NCI-H524 treated with DMSO at 0.1 percent for 48 hours (cell line): ENCODE measurements around the gene RGS6.

Source experiments
- DNase-seq: peaks from one replicate; lab custom pipeline; 2025; lab: John Stamatoyannopoulos, UW

RGS6 gene

GRCh38 chr14:72402377-72402772, 470.1 kb downstream of the RGS6 start:
- no peak for DNase-seq

DNA sequence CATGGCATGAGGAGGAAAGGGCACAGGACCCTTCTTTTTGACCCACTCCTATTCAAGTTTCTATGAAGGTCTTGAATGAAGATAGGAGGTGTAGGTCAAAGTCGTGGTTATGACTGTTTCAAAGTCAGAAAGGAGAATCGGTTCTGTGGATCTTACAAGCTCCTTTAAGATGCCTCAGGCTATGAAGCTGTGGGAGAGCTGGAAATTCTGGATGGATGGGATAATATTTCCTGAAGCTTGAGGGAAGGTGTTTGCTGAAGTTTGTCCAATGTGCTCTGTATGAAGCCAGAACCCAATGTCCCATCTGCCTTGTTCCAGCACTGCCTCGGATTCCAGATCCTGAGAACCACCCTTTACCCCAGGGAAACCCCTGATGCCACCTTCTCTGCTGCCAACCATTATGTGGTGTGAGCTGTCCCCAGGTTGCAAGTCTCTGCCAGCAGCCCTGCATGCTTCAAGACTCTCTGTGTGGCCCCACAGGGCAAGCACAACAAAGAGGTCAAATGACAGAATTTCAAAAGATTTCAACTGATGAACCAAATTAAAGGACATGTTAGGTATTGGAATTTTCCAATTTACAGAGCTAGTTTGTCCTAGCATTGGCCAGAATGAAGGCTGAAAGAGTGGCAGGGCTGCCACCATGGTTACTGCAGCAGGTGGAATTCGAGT, 472.0 kb downstream of the RGS6 start:
- DNase-seq = no peak

DNA sequence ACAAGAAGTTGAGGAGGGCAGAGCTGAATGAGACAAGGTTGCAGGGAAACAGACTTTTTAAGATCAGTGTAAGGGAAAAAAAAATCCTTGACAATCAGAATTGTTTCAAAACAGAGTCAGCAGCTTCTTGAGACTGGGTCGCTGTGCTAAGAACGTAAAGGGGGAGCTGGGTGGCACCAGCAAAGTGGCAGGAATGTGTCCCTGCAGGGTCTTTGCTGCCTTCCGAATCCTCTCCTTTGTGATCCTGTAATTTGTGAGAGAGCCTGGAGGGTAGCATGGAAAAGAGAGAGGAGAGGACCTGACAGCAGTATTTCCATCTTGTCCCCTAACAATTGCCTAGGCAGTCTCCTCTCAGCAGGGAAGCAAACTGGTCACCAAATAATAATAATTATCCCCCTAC, 472.8 kb downstream of the RGS6 start:
- DNase-seq = no peak

DNA sequence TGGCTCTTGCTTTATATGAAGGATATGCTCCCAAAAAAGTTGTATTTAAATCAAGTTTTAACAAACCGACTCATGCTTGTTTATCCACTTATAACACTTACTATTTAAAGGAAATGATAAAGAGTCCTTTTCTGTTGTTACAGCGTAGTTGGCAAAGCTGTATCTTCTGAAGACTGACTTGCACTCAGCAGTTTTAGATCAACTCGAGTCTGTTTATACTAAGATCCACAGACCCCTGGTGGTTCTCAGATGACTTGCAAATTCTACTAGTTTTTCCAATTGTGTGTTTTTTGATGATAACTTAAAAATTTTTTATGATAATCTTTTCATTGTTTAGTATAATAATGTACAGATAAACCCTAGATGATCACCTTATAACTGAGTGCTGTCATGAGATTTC, 475.8 kb downstream of the RGS6 start:
- no peak for DNase-seq

- no peak for DNase-seq
Observed at GRCh38 chr14:72409047-72409446, 476.8 kb downstream of the RGS6 start.

DNA sequence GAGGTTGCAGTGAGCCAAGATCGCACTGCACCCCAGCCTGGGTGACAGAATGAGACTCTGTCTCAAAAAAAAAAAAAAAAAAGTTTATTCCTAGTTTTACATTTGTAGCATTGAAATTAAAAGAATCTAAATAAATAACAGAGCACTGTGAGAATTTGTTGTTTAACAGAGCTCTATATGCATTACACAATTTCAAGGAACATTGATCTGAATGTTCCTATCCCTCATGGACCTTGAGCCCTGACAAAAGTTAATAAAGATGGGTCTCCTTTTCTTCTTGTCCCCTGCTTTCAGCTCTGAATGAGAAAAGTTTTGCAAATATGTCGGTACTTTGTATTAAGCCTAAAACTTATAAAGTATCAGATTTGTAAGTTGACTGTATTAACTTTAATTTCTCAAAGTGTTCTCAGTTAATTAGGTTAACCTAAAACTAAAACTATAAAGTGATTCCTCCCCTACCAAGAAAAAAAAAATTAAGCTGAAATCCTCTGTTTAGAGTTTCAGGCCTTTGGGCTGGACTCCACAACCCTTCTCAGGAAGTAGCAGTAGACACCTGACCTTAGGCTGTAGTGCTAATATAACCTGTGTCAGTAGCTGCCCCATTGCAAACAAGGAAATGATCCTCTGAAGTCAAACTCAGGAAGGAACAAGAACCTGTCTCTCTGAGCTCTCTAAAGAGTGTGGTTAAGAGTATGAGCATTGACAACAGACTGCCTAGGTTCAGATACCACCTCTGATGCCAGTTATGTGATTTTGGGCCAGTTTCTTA, 484.0 kb downstream of the RGS6 start:
- DNase-seq = no peak

GRCh38 chr14:72416892-72417291, 484.7 kb downstream of the RGS6 start:
- DNase-seq = peak; percentile 38

DNA sequence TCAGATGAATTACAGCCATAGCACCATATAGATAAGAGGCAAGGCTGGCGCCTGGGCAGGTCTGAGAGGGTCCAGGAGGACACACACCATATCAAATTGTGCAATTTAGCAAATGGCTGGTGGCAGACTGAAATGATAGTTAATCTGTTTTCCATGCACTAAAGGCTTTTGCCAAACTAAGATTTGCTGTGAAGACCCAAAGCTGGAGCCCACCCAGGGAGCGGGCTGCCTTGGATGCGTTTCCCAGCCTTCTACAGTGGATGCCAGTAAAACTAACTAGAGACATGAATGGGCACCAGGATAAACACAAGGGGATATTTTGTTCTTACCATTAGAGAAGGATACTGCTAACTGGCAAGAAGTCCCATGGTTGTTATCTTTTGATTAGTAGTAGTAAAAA, 486.6 kb downstream of the RGS6 start:
- DNase-seq = no peak

DNA sequence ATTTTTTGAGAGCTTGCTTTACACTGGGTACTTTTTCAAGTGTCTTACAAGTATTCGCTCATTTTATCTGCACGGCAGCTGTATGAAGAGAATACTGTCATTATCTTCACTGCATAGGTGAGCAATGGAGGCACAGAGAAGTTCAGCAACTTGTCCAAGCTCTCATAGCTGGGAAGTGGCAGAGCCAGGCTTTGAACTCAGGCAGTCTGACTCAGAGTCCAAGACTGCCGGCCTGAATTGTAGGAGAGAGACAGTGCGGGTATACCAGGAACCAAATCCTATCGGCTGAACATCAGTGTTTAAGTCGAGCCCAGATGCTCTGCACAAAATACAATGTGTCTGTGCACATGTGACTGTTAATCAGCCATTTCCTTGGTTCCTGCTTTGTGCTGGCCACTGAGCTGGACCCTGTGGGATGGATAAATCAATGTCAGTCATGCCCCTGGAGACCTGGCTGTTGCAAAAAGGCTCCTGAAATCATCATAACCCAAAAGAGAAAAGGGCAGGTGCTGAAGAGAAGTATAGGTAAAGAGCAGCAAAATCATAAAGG, 487.1 kb downstream of the RGS6 start:
- no peak for DNase-seq

- peak; percentile 44 for DNase-seq
Observed at GRCh38 chr14:72420749-72421474, 488.7 kb downstream of the RGS6 start.

GRCh38 chr14:72423957-72424356, 491.7 kb downstream of the RGS6 start:
- no peak for DNase-seq

DNA sequence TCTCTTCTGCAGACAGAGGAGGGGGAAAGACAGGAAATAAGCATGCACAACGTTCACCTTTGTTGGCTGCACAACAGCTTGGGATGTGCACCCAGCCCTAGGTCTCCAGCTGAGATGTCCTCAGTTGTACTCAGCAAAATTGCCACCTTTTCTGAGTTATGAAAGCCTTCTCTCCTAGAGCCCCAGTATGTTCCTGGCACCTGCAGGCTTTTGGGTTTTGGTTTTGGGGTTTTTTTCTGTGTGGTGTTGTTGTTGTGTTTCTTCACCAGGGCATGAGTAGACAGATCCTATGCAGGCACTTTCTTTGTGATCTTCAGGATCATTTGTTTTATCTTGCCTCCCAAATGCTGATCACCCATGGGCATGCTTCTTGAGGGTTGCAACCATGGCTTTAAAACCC, 498.2 kb downstream of the RGS6 start:
- DNase-seq = no peak

- DNase-seq = no peak
Observed at GRCh38 chr14:72432748-72433147, 500.5 kb downstream of the RGS6 start.

DNA sequence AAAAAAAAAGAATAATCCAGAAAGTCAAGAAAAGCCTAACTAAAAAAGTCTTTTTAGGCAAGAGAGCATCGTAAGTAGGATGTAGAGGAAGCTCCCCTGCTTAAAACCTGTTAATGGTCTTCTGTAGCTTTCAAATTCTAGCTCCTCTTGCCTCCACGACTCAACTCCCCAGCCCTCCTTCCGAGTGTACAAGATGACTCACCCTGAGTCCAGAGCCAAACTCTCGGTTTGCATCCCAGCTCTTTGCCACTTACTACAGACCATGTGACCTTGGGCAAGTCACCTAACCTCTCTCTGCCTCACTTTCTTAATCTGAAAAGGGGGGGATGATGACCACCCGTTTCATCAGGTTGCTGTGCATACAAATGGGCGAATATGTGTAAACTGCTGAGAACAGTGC, 501.3 kb downstream of the RGS6 start:
- no peak for DNase-seq

DNA sequence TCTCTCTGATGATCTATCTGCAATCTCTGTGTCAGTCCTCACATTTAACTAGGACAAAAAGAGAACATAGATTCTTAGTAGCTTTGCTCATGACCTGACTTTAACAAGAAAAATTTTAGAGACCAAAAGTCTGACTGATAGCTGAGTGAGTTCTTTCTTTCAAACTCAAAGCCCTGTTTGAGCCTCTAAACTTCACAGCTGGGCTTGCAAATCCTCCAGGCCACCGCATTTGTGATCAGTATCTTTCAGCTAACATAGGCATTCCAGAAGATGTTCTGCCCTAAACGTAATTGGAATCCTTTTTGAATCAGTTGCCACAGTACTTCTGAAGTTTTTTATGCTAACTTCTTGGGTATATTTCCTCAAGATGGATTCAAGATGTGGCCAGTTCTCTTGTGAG, 502.6 kb downstream of the RGS6 start:
- no peak for DNase-seq

DNA sequence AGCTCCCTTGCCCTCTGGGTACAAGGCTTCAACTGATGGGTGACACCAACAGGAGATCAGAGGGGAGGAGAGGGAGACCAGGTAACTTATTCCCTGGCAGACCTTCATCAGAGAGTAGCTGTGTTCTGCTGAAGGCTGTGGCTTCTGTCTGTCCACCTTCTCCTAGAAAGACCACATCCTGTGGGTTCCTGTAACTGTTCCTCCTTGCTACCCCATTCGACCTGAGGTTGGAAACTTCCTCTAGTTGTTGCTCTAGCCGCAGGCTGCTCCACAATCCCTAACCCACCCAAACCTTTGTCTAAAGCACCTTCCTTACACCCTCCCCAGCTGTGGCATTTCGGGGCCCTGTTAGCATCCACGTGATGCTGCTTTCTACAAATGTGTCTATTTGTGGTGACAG, 507.5 kb downstream of the RGS6 start:
- DNase-seq = no peak

GRCh38 chr14:72443256-72443655, 511.0 kb downstream of the RGS6 start:
- no peak for DNase-seq

DNA sequence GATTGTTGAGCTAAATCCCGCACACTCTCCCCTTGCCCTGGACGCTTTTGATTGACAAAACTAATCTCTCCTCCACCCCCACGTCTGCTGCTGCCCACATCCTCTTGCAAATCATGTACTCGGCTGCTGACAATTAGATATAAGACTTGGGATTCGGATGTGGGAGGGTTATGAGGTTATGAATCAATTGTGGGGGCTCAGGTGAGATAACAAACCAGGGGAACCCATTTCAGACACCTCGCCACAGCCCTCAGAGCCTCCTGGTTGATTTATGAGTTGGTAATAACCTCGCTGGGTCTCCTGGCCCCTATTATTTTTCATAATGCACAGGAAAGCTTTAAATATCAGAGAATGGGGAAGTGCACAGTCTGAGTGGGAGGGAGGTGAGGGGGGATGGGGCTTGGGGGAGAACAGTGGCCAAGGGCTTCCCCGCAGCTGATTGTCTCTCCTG, 511.8 kb downstream of the RGS6 start:
- DNase-seq = peak; percentile 54

DNA sequence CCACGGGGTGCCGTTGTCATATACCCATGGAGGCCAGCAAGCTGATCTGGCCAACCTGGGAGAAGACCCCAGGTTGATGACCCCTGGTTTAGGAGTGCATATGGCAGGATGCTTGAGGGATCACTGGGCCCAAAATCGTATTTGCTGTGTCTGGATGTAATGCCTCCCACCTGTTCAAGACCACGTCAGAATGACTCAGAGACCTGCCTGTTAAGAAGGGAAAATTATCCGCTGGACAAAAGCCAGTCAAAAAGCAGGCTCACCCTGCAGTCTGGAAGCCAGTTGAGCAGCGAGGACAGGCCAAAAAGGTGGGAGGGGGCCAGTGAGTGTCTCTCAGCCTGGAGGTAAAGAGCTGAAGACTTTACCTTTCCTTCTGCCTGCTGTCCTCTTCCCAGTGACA, 512.5 kb downstream of the RGS6 start:
- DNase-seq = no peak

DNA sequence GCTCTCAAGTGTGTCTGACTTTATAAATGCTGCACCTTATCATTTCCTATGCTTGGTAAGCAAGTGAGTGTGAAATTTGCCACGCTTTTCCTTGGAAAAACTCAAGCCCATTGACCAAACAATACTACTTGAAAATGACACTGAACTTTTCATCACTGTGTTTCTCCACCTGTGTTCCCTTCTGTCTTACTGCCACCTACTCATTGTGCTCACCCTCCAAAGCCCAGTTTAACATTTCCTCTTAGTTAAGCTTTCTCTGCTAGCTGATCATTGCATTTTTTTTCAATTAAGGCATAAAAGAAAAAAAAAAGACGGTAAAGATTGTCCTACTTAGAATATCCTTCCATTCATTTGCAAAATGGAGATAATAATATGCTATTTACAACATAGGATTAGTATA, 516.0 kb downstream of the RGS6 start:
- no peak for DNase-seq

DNA sequence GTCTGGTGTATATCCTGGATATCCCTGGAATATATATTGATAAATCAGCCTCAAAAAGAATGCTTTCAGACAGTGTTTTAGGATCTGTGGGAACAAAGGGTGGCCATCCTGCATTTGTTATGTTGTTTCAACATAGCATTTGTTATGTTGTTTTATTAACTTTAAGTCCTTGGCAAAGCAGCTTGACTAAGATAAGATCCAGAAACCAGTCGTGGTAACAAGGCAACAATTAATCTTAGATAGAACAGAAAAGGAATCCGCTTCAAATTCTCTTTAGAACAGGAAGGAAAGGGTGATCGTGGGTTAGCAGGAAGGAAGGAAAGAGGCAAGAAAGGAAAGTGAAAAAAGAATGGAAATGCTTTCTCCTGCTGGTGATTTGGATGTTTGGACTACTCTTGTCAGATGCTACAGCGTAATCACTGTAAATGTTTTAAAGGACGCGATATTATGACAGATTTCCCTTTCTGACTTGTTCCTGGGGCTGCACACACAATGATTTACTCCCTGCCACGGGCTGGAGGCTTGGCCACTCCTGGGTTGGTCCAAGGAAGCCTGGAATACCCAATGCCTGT, 518.3 kb downstream of the RGS6 start:
- no peak for DNase-seq
